ENCODE results near the gene ERBB3. TPM values are rescaled to one million over a fixed set of nuclear protein-coding genes. Genes with fewer than 3 reads are reported as not detected.
"Not testable (repeated sequence)": the region's sequence is repeated elsewhere in the genome, so short reads cannot be mapped to it uniquely, and the experiment has no call there.

Gene ERBB3
- total RNA-seq, 6 experiments from 2014 or later = 39.1 to 139 (median 66.9) TPM

DNA sequence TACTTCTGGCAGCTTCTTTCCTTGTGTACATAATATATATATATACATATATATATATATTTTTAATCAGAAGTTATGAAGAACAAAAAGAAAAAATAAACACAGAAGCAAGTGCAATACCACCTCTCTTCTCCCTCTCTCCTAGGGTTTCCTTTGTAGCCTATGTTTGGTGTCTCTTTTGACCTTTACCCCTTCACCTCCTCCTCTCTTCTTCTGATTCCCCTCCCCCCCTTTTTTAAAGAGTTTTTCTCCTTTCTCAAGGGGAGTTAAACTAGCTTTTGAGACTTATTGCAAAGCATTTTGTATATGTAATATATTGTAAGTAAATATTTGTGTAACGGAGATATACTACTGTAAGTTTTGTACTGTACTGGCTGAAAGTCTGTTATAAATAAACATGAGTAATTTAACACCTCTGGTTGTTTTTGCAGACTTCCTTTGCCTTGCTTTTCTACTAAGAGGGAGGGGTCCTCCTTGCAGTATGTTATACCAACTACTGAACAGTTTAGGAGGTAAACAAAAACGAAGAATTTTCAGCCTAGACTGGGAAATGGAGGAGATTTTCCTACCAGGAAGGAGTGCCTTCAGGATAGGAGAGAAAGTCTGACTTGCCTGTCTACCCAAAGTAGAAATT is 41.8 kb upstream of the ERBB3 start:
- DNase-seq (no peak), ATAC-seq (no peak)
- WGBS (ENCODE audit: insufficient coverage, low coverage, low lambda C conversion rate, missing lambda C conversion rate) = 38% methylated on average over 2 of the region's 2 CpGs
- Histone ChIP-seq H3K27me3 (no peaks in the 10 kb centered on the region), H3K4me1 (peaks cover 0 to 29% (median 8%) of the 10 kb centered on the region in 4 donors), H3K27ac (peak overlapping the region in 1 of 3 donors; percentile 16), H3K4me3 (no peak overlapping the region), H3K36me3 (peaks cover 0 to 7% (median 0%) of the 10 kb centered on the region in 4 donors), H3K9me3 (no peaks in the 10 kb centered on the region)
- TF ChIP-seq, protein P1, sequence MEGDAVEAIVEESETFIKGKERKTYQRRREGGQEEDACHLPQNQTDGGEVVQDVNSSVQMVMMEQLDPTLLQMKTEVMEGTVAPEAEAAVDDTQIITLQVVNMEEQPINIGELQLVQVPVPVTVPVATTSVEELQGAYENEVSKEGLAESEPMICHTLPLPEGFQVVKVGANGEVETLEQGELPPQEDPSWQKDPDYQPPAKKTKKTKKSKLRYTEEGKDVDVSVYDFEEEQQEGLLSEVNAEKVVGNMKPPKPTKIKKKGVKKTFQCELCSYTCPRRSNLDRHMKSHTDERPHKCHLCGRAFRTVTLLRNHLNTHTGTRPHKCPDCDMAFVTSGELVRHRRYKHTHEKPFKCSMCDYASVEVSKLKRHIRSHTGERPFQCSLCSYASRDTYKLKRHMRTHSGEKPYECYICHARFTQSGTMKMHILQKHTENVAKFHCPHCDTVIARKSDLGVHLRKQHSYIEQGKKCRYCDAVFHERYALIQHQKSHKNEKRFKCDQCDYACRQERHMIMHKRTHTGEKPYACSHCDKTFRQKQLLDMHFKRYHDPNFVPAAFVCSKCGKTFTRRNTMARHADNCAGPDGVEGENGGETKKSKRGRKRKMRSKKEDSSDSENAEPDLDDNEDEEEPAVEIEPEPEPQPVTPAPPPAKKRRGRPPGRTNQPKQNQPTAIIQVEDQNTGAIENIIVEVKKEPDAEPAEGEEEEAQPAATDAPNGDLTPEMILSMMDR (IDR thresholded peaks at IDR 0.05) = no peak
- no peak for TF ChIP-seq POLR2A (IDR thresholded peaks at IDR 0.05)
- intact Hi-C loops (cut with DNase I) = no loop called here

DNA sequence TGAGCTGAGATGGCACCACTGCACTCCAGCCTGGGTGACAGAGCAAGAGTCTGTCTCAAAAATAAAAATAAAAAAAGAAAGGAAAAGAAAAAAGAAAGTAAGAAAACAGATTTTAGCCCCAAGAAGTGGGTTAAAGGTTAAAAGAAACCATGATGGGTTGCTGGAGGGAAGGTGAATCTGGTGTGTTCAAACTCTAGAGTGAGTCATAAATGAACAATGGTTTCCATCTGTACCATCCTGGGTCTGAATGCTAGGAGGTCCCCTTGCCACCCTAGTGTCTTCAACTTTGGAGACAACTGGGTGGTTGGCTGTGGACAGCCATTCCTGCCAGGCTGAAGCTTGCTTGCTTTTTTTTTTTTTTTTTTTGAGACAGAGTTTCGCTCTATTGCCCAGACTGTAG is 39.8 kb upstream of the ERBB3 start:
- Histone ChIP-seq H3K4me1 (peaks cover 0 to 30% (median 8%) of the 10 kb centered on the region in 4 donors), H3K9me3 (no peaks in the 10 kb centered on the region), H3K27me3 (no peaks in the 10 kb centered on the region), H3K27ac (peak overlapping the region in 1 of 3 donors; percentile 94), H3K4me3 (no peak overlapping the region), H3K36me3 (peaks cover 4 to 27% (median 13%) of the 10 kb centered on the region in 4 donors)
- DNase-seq (no peak), ATAC-seq (no peak)
- TF ChIP-seq, protein P1 (IDR thresholded peaks at IDR 0.05) = no peak
- no peak for TF ChIP-seq POLR2A (IDR thresholded peaks at IDR 0.05)
- WGBS (ENCODE audit: insufficient coverage, low coverage, low lambda C conversion rate, missing lambda C conversion rate) = no CpG with 5 or more reads among the region's 1 CpG
- intact Hi-C loops (cut with DNase I) = loop anchor here (5.0 to 10.0 kb wide), 3 partner anchors 43 to 65 kb away; partner anchors contain the start of genes SUOX (in 2 of the 2) and PA2G4 (in 1 of the 2)

DNA sequence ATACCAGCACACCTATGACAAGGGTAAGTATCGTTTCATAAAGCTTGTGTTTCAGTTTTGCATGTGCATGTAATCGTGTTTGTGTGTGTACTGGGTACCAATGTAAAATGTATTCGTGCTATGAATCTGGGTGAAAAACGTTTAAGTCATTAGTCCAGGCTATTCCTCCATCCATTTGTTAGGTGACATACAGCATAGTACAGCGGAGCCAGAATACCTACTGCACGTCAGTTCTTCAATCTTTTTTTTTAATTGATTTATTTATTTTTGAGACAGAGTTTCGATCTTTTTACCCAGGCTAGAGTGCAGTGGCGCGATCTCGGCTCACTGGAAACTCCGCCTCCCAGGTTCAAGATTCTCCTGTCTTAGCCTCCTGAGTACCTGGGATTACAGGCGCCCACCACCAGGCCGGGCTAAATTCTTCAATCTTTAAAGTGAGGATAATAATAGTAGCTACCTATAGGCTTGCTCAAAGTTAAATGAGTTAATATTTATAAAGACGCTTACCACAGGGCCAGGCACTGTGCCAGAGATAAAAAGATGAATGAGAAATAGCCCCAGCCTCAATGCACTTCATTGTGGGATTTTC is 38.9 kb upstream of the ERBB3 start:
- intact Hi-C loops (cut with DNase I) = loop anchor here (5.0 to 10.0 kb wide), 3 partner anchors 44 to 64 kb away; partner anchors contain the start of genes SUOX (in 2 of the 2) and PA2G4 (in 1 of the 2)
- H3K36me3 ChIP-seq = peaks cover 4 to 29% (median 15%) of the 10 kb centered on the region in 4 donors
- H3K4me1 ChIP-seq = peaks cover 0 to 23% (median 8%) of the 10 kb centered on the region in 4 donors
- DNase-seq (no peak), ATAC-seq (peak in 3 of 4 donors; percentile 1 to 7 (median 2))
- peak overlapping the region; percentile 71 to 93 (median 87) for H3K4me3 ChIP-seq
- no peaks in the 10 kb centered on the region for H3K9me3 ChIP-seq
- peak overlapping the region; percentile 94 to 97 (median 95) for H3K27ac ChIP-seq
- WGBS (ENCODE audit: insufficient coverage, low coverage, low lambda C conversion rate, missing lambda C conversion rate) = 23% methylated on average over 14 of the region's 14 CpGs
- H3K27me3 ChIP-seq = no peaks in the 10 kb centered on the region
- TF ChIP-seq POLR2A (IDR thresholded peaks at IDR 0.05) = no peak
- TF ChIP-seq, protein P1 (IDR thresholded peaks at IDR 0.05) = peak in 1 of 4 donors; percentile 23

DNA sequence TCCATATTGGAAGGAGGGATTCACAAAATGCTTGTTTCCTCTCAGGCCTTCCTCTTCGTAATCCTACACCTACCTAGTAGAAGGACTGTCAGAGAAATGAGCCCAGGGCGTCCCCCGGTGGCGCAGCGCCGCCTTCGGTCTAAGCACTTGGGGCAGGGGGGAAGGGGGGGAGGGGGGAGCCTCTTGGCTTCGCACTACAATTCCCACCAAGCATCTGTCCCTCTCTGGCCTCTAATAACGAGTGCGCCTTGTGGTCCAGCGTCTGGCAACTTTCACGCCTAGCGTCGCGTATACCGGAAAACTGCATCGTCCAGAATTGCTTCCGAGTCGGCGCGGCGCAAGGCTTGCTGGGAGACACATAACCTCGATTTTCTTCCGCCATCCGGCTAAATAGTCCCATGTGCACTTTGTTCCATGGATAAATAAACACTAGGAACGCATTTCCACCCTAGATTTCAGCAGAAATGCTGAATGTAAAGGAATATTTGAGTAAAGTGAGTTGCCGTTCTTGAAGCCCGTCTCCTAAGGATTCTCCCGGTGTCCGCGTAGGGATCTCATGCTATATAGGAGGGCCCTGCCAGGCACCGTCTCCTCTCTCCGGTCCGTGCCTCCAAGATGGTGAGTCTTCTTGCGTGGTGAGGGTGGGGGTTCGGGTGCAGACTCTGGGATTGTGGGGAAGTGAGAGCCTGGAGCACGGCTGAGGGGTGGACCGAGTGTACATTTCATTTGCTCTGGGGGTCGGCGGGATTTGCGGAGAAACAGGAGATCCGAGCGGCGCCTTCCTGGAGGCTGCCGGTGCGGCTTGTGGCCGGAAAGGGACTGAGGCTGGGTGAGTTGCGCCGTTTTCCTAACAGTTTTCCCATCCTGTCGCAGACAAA is 38.2 kb upstream of the ERBB3 start, which contains the start of gene RPS26:
RPS26 (plus strand) TSS at position 367 of the 878 bp plus-strand sequence; CDS start at position 616, 249 bp downstream.
- no peaks in the 10 kb centered on the region for H3K9me3 ChIP-seq
- under 1% methylated on average over 46 of the region's 50 CpGs for WGBS (ENCODE audit: insufficient coverage, low coverage, low lambda C conversion rate, missing lambda C conversion rate)
- H3K27ac ChIP-seq = peak within 1 kb of the TSS; percentile 94 to 97 (median 95)
- H3K36me3 ChIP-seq = peaks cover 4 to 29% (median 15%) of the 10 kb centered on the region in 4 donors
- no peaks in the 10 kb centered on the region for H3K27me3 ChIP-seq
- ATAC-seq = peak; percentile 89 to 95 (median 91)
- intact Hi-C loops (cut with DNase I) = loop anchor here (5.0 to 10.0 kb wide), 3 partner anchors 44 to 63 kb away; partner anchors contain the start of genes SUOX (in 2 of the 2) and PA2G4 (in 1 of the 2)
- peaks cover 0 to 23% (median 8%) of the 10 kb centered on the region in 4 donors for H3K4me1 ChIP-seq
- peak; percentile 92 to 95 (median 94) for DNase-seq
- peak within 1 kb of the TSS; percentile 71 to 93 (median 87) for H3K4me3 ChIP-seq
- TF ChIP-seq, protein P1 (IDR thresholded peaks at IDR 0.05) = peak in 3 of 4 donors; percentile 37 to 54 (median 53)
- peak; percentile 92 for TF ChIP-seq POLR2A (IDR thresholded peaks at IDR 0.05)

DNA sequence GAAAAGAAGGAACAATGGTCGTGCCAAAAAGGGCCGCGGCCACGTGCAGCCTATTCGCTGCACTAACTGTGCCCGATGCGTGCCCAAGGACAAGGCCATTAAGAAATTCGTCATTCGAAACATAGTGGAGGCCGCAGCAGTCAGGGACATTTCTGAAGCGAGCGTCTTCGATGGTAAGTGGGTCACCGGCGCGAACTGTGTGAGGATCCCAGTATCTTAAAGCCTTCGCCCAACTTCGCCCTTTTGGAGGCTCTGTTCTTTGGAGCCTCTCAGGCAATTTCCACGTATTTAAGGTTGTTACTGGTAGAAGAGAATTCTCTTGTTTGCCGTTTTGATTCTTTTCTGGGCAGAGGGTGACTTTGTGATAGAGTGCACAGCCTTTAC is 37.5 kb upstream of the ERBB3 start:
- intact Hi-C loops (cut with DNase I) = loop anchor here (5.0 to 10.0 kb wide), 3 partner anchors 45 to 62 kb away; partner anchors contain the start of genes SUOX (in 2 of the 2) and PA2G4 (in 1 of the 2)
- DNase-seq, ATAC-seq: not testable (repeated sequence)

More for the DNA sequence above, 37.5 kb upstream of the ERBB3 start:
- not testable (repeated sequence) for H3K9me3 ChIP-seq, H3K27me3 ChIP-seq
- Histone ChIP-seq H3K4me1 (peaks cover 0 to 18% (median 9%) of the 10 kb centered on the region in 4 donors), H3K36me3 (peaks cover 4 to 29% (median 15%) of the 10 kb centered on the region in 4 donors), H3K27ac (peak overlapping the region; percentile 94 to 97 (median 95)), H3K4me3 (peak overlapping the region; percentile 71 to 93 (median 87))
- WGBS (ENCODE audit: insufficient coverage, low coverage, low lambda C conversion rate, missing lambda C conversion rate) = 0% methylated on average over 9 of the region's 20 CpGs

Measured in right lobe of liver (tissue), 6 donors.